ENCODE data around the gene SRGAP1. TPM values are rescaled to one million over a fixed set of nuclear protein-coding genes. Genes with fewer than 3 reads are reported as not detected.

Gene SRGAP1
- total RNA-seq, 6 donors from 2014 or later: 4.7 to 36.7 (median 14.0) TPM

DNA sequence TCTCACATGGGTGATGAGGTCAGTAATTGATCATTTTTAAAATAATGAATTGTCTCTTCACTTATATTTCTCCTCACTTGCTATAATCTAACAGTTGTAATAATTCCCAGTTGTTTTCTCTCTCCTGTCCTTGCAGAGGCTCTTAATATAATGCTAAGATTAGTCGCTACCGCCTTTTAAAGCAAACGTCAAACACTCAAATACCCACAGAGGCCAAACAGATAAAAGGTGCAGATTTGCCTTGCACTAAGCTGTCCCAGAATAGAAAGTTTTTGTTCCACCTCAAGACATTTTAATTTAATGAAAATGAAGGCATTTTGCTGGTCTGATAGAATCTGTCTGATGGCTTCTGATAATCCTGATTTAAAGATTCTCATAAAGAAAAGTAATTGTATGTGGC is 218.6 kb downstream of the SRGAP1 start:
- DNase-seq: no peak
- ATAC-seq (ENCODE audit: low FRiP score in 2 of 2): no peak
- no peaks in the 10 kb centered on the region for H3K27me3 ChIP-seq
- no peak overlapping the region for H3K4me3 ChIP-seq
- H3K36me3 ChIP-seq: peaks cover 0 to 9% (median 0%) of the 10 kb centered on the region in 4 donors
- TF ChIP-seq POLR2AphosphoS5 (IDR thresholded peaks at IDR 0.05) (no peak), EP300 (IDR thresholded peaks at IDR 0.05) (no peak), POLR2A (IDR thresholded peaks at IDR 0.05) (no peak), CTCF (IDR thresholded peaks at IDR 0.05) (no peak)
- H3K27ac ChIP-seq: no peak overlapping the region
- 83 to 87% methylated on average over 3 of the region's 3 CpGs for WGBS, 2 donors
- H3K9me3 ChIP-seq: no peaks in the 10 kb centered on the region
- H3K4me1 ChIP-seq: no peaks in the 10 kb centered on the region

DNA sequence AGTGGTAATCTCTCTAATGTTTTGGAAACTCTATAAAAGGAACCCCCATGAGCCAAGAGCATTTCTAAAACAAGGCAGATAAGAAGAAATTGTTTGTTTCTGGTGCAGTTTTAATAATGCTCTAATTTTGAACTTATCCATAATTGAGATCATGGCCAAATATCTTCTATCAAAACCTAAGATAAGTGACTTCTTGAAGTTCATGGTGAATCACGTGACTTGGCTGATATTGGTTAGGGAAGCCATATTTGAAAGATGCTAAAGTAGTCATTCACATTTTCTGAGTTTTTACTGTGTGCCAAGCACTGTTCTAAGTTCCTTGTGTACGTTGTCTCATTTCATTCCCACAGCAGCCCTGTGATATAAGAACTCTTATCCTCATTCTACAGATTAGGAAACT is 219.7 kb downstream of the SRGAP1 start:
- Histone ChIP-seq H3K4me1 (no peaks in the 10 kb centered on the region), H3K27ac (no peak overlapping the region), H3K9me3 (no peaks in the 10 kb centered on the region), H3K27me3 (no peaks in the 10 kb centered on the region), H3K4me3 (no peak overlapping the region), H3K36me3 (peaks cover 0 to 9% (median 0%) of the 10 kb centered on the region in 4 donors)
- 85 to 89% methylated on average over 2 of the region's 2 CpGs for WGBS, 2 donors
- no peak for TF ChIP-seq EP300 (IDR thresholded peaks at IDR 0.05)
- no peak for TF ChIP-seq POLR2AphosphoS5 (IDR thresholded peaks at IDR 0.05)
- no peak for TF ChIP-seq CTCF (IDR thresholded peaks at IDR 0.05)
- TF ChIP-seq POLR2A (IDR thresholded peaks at IDR 0.05): no peak
- DNase-seq: no peak
- no peak for ATAC-seq (ENCODE audit: low FRiP score in 2 of 2)

GRCh38 chr12:64064706-64065105 is 220.2 kb downstream of the SRGAP1 start:
- no peaks in the 10 kb centered on the region for H3K4me1 ChIP-seq
- DNase-seq (no peak), ATAC-seq (ENCODE audit: low FRiP score in 2 of 2) (no peak)
- TF ChIP-seq CTCF (IDR thresholded peaks at IDR 0.05): no peak
- no peak for TF ChIP-seq POLR2AphosphoS5 (IDR thresholded peaks at IDR 0.05)
- TF ChIP-seq POLR2A (IDR thresholded peaks at IDR 0.05): no peak
- no peak for TF ChIP-seq EP300 (IDR thresholded peaks at IDR 0.05)
- no peaks in the 10 kb centered on the region for H3K9me3 ChIP-seq
- WGBS, 2 donors: 91 to 94% methylated on average over 8 of the region's 8 CpGs
- no peak overlapping the region for H3K4me3 ChIP-seq
- no peaks in the 10 kb centered on the region for H3K27me3 ChIP-seq
- H3K36me3 ChIP-seq: peaks cover 0 to 9% (median 0%) of the 10 kb centered on the region in 4 donors
- H3K27ac ChIP-seq: no peak overlapping the region

DNA sequence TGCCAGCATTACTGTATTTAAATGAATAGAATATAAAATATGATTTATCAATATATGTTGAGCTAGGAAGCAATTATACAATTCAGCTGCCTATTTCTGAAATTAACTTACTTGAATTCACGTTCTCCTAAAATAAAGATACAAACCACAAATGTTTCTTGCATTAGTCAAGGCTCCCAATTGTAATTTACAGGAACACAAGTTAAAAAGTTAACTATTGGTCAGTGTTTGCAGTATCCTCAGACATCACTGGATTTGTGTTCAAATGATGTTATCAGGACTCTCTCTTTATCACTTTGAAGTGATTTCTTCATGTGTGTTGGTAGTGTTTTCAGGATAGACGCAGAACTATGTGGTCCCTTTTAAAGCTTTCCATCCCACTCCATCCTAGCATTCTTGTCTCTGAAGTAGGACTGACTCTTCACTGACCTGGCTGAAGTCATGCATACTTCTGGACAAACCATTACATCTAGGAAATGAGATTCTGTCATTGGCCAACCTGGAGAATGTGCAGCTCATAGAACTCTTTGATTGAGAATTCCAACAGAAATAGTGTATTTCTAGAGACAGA is 221.5 kb downstream of the SRGAP1 start:
- no peaks in the 10 kb centered on the region for H3K9me3 ChIP-seq
- no peak overlapping the region for H3K4me3 ChIP-seq
- DNase-seq: no peak
- ATAC-seq (ENCODE audit: low FRiP score in 2 of 2): no peak
- no peak overlapping the region for H3K27ac ChIP-seq
- H3K36me3 ChIP-seq: peaks cover 0 to 9% (median 0%) of the 10 kb centered on the region in 4 donors
- TF ChIP-seq POLR2AphosphoS5 (IDR thresholded peaks at IDR 0.05) (no peak), POLR2A (IDR thresholded peaks at IDR 0.05) (no peak), CTCF (IDR thresholded peaks at IDR 0.05) (no peak), EP300 (IDR thresholded peaks at IDR 0.05) (no peak)
- 90 to 91% methylated on average over 2 of the region's 2 CpGs for WGBS, 2 donors
- H3K4me1 ChIP-seq: no peaks in the 10 kb centered on the region
- H3K27me3 ChIP-seq: no peaks in the 10 kb centered on the region

DNA sequence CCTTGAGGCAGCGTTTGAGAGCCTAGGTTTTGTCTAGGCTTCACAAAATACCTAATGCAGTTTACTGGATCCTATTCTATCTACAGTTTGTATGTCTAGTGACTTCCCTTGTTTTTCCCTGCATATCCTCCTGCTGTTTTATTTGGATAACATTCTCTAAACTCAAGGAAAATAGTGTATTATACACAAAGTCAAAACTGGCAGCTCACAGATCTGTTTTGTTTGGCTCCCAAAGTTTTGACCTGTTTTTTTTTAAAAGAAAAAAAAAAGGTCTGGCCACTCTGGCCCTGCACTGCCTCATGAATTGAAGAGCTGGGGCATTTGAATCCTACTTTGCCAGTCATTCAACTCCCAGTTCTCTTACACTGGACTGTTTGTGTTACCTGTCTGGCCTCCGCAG is 222.3 kb downstream of the SRGAP1 start:
- Histone ChIP-seq H3K4me1 (no peaks in the 10 kb centered on the region), H3K27me3 (no peaks in the 10 kb centered on the region), H3K27ac (no peak overlapping the region), H3K4me3 (no peak overlapping the region), H3K36me3 (peaks cover 0 to 9% (median 0%) of the 10 kb centered on the region in 4 donors), H3K9me3 (no peaks in the 10 kb centered on the region)
- no peak for ATAC-seq (ENCODE audit: low FRiP score in 2 of 2)
- WGBS, 2 donors: 83 to 84% methylated on average over 2 of the region's 2 CpGs
- TF ChIP-seq POLR2A (IDR thresholded peaks at IDR 0.05) (no peak), EP300 (IDR thresholded peaks at IDR 0.05) (no peak), POLR2AphosphoS5 (IDR thresholded peaks at IDR 0.05) (no peak), CTCF (IDR thresholded peaks at IDR 0.05) (no peak)
- DNase-seq: no peak

All from upper lobe of left lung (tissue), 6 donors.